GM12878 (cell line): ENCODE data around the gene FASN. TPM values are rescaled to one million over a fixed set of nuclear protein-coding genes. Genes with fewer than 3 reads are reported as not detected.

Source experiments
- ATAC-seq: fragments of 200-7000 bp; cut with Tn5 transposase; 3 replicates; pipeline ENCODE4 v1.9.1; 2020; ENCODE audit warnings: mild to moderate bottlenecking, moderate library complexity
- BruUV-seq: library from RNA; stranded (reverse); fragments of 400-500 nt; replicated peaks from 2 replicates; lab custom pipeline; 2021; lab: Mats Ljungman, UMichigan
- CTCF ChIA-PET: fragments of 300-600 bp; sonication (Branson Sonifier 250); formaldehyde crosslinking; extraction: SDS; loops from one replicate; lab custom pipeline; 2021; ENCODE audit warnings: inconsistent platforms; lab: Yijun Ruan, JAX
- POLR2A ChIA-PET: fragments of 350-600 bp; formaldehyde crosslinking; extraction: SDS; loops from one replicate; lab custom pipeline; 2021; ENCODE audit warnings: inconsistent platforms; lab: Charles Lee
- RAD21 ChIA-PET: fragments of 300-600 bp; sonication (Branson Sonifier 250); formaldehyde crosslinking; loops from one replicate; lab custom pipeline; 2023; ENCODE audit warnings: antibody characterized with exemption; ENCODE audit not compliant: unreplicated experiment; lab: Charles Lee
- SMC1A ChIA-PET: fragments of 300-600 bp; sonication (Branson Sonifier 250); formaldehyde crosslinking; loops from one replicate; lab custom pipeline; 2023; ENCODE audit not compliant: unreplicated experiment, uncharacterized antibody; lab: Charles Lee
- DNase-seq: peaks from one replicate; pipeline ENCODE4 v3.0.0-alpha.2; 2011; ENCODE audit warnings: low read depth, low spot score
- FAIRE-seq: peaks from 3 replicates; lab custom pipeline; 2011; peaks lifted over from hg19 to GRCh38; lab: Jason Lieb, UNC
- H2AFZ ChIP-seq: 2 replicates; pipeline ENCODE4 v1.6.0; 2011; ENCODE audit warnings: low read depth, low read length, control low read depth; ENCODE audit not compliant: control insufficient read depth
- H3K27ac ChIP-seq: 2 replicates; pipeline ENCODE4 v1.5.1; 2011; ENCODE audit warnings: control low read depth; ENCODE audit not compliant: control insufficient read depth, insufficient read depth
- H3K27me3 ChIP-seq, 2 experiments: replicated peaks in 1 of 2; 2 replicates each; pipeline versions ENCODE4 v1.6.0 to v1.6.1; 2011; ENCODE audit warnings: low read length in 1 of 2; ENCODE audit not compliant: control insufficient read depth in 2 of 2, insufficient read depth in 2 of 2
- H3K36me3 ChIP-seq, 2 experiments: 2 replicates each; pipeline ENCODE4 v1.5.1; 2011; ENCODE audit warnings: low read length in 1 of 2; ENCODE audit not compliant: control insufficient read depth in 2 of 2, insufficient read depth in 2 of 2
- H3K4me1 ChIP-seq: 2 replicates; pipeline ENCODE4 v1.6.1; 2011; ENCODE audit warnings: mild to moderate bottlenecking, low read length, moderate library complexity, mixed read lengths; ENCODE audit not compliant: control insufficient read depth, insufficient read depth
- H3K4me2 ChIP-seq: 2 replicates; pipeline ENCODE4 v1.6.0; 2011; ENCODE audit warnings: control low read depth; ENCODE audit not compliant: control insufficient read depth, insufficient read depth
- H3K4me3 ChIP-seq: fragments of 200-600 bp; sonication (generic); 2 replicates; pipeline ENCODE4 v1.5.1; 2016
- H3K79me2 ChIP-seq: 2 replicates; pipeline ENCODE4 v1.6.0; 2011; ENCODE audit warnings: low read length; ENCODE audit not compliant: control insufficient read depth, insufficient read depth
- H3K9ac ChIP-seq: 2 replicates; pipeline ENCODE4 v1.8.0; 2011; ENCODE audit warnings: low read length, control low read depth, mixed read lengths; ENCODE audit not compliant: control insufficient read depth, insufficient read depth
- H3K9me3 ChIP-seq: replicated peaks from 3 replicates; pipeline ENCODE4 v1.5.1; 2011; ENCODE audit warnings: mild to moderate bottlenecking, low read length; ENCODE audit not compliant: control insufficient read depth, insufficient read depth
- H4K20me1 ChIP-seq: 2 replicates; pipeline ENCODE4 v1.6.0; 2011; ENCODE audit not compliant: control insufficient read depth, insufficient read depth
- MLLT1 ChIP-seq: fragments of 450-650 bp; IDR thresholded peaks from 2 replicates; pipeline ENCODE4 v1.6.1; 2016; ENCODE audit warnings: mild to moderate bottlenecking
- NFXL1 ChIP-seq: fragments of 450-650 bp; IDR thresholded peaks from 2 replicates; pipeline ENCODE4 v1.6.1; 2017; ENCODE audit warnings: antibody characterized with exemption, mild to moderate bottlenecking, borderline replicate concordance
- POLR2A ChIP-seq: IDR thresholded peaks from 2 replicates; pipeline ENCODE4 v1.6.1; 2011; ENCODE audit warnings: low read depth, mild to moderate bottlenecking, low read length
- SMARCA5 ChIP-seq: fragments of 450-650 bp; IDR thresholded peaks from 2 replicates; pipeline ENCODE4 v1.6.1; 2017; ENCODE audit warnings: mild to moderate bottlenecking
- WGBS: methylation state at CpG from one replicate; pipeline ENCODE4 v1.1.6; 2016; ENCODE audit warnings: low lambda C conversion rate; ENCODE audit not compliant: insufficient replicate concordance, insufficient coverage; ENCODE audit errors: missing lambda C conversion rate; 5-methylcytosine and 5-hydroxymethylcytosine counted together
- in situ Hi-C: fragments of 300-500 bp; cut with MboI; formaldehyde crosslinking; loops from 9 replicates; pipeline ENCODE4 v1.14.3; 2018; ENCODE audit warnings: mixed read lengths
- intact Hi-C: fragments of 100-400 bp; cut with micrococcal nuclease; formaldehyde crosslinking; loops from one replicate; pipeline ENCODE4 v1.14.2; 2022; ENCODE audit not compliant: unreplicated experiment
- polyA plus RNA-seq, 11 experiments: library from polyadenylated mRNA; depleted of rRNA in 4 of 11; unstranded in 6 of 11; stranded (reverse) in 5 of 11; fragments of >200 nt; fragmentation: Nextera tagmentation in 4 of 11; fragmentation: Illumina TruSeq in 1 of 11; extraction: Ambion mirVana in 4 of 11; extraction: Trizol in 1 of 11; gene quantifications; 1 replicate in 1 of 11; 2 replicates in 10 of 11; pipeline versions ENCODE4 v1.2.1 to v1.2.3, GENCODE V29; 2011 to 2016; ENCODE audit warnings: inconsistent platforms in 2 of 11, missing spikeins in 2 of 11, low read depth in 1 of 11
- total RNA-seq, 4 experiments: library from RNA; depleted of rRNA in 3 of 4; stranded (reverse); fragments of >200 nt in 3 of 4; fragmentation: Illumina TruSeq in 1 of 4; extraction: Trizol in 1 of 4; gene quantifications; 2 replicates each; pipeline versions ENCODE4 v1.2.1 to v1.2.3, GENCODE V29; 2013 to 2021
- TF ChIP-seq, protein P1 (sequence below): IDR thresholded peaks from 2 replicates; pipeline ENCODE4 v1.6.1; 2012; ENCODE audit warnings: mild to moderate bottlenecking, low read depth, low read length
- TF ChIP-seq, protein P2 (sequence below): IDR thresholded peaks from 2 replicates; pipeline ENCODE4 v1.6.1; 2011; ENCODE audit warnings: mild to moderate bottlenecking, low read depth, low read length, moderate library complexity; ENCODE audit not compliant: insufficient replicate concordance

Gene FASN
- total and polyA plus RNA-seq, 10 of the 15 experiments (the other 5 are each of a cell fraction or from before 2014, with no cell fraction given) = 0.19 to 333 (median 30.4) TPM

DNA sequence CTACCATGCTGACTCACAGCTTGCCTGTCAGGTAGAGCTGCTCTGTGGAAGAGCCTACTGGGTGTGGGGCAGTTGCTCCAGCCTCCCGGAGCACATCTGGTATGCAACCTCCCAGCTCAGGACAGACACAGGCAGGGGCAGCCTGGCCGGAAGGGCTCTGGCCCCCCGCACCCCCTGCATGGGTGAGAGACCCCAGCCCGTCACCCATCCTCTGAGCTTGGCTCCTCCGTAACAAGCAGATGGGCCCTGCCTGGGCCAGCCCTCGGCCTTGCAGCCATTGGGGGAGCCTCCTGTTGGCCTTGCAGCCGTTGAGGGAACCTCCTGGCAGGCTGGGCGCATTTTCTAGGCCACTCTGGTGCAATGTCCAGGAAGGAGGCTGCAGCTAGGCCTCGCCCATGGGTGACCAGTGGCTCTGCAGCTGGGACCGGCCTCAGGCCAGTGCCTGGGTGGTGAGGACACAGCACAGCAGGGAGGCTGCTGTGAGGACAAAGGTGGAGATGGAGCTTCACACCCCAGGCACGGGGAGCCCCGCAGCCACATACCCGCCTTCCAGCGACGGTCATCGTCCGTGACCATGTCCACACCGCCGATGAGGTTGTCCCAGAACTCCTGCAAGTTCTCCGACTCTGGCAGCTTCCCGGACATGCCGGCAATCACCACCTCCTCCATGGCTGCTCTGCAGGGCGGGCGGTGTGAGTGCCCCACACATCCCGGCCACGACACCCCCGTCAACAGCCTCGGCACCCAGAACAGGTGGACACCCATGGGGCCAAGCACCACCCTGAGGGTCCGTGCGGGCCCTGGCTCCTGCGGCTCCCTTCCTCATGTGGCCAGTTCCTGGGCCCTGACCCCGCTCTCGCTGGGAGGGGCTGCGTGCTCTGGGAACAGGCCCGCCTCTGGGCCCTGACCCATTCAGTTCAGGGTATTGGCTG, 2.0 kb downstream of the FASN start:
- H3K9ac ChIP-seq = peak overlapping the region; percentile 93
- no TSS peak for BruUV-seq
- no peaks in the 10 kb centered on the region for H3K27me3 ChIP-seq
- ChIA-PET RAD21 (no interaction called here), SMC1A (no interaction called here), CTCF (interaction anchor here (1.3 kb wide), 1 partner anchor 29 kb away, joined by 3 read pairs; no protein-coding TSS in a partner anchor), POLR2A (interaction anchor here (0.5 to 1.1 kb wide), 4 partner anchors 10 to 238 kb away, joined by 3 to 7 read pairs (median 6); no protein-coding TSS in a partner anchor)
- ATAC-seq = no peak
- peaks cover 47% of the 10 kb centered on the region for H3K79me2 ChIP-seq
- H4K20me1 ChIP-seq = no peaks in the 10 kb centered on the region; the same call in 1 of the 2 replicates
- FAIRE-seq = no peak
- peak overlapping the region; percentile 18; the same call in 1 of the 2 replicates for H3K27ac ChIP-seq
- H3K36me3 ChIP-seq = peaks cover 12 to 35% of the 10 kb centered on the region in 2 experiments
- no peak for DNase-seq
- no peak overlapping the region for H2AFZ ChIP-seq
- WGBS = 94% methylated on average over 35 of the region's 35 CpGs
- H3K4me1 ChIP-seq = peaks cover 17% of the 10 kb centered on the region
- peak overlapping the region; percentile 92 for H3K4me3 ChIP-seq
- in situ Hi-C loops (no loop called here), intact Hi-C loops (loop anchor here (5.0 kb wide), 2 partner anchors 44 to 59 kb away; partner anchors contain the start of genes DCXR, GPS1 and RFNG)
- TF ChIP-seq, protein P1, sequence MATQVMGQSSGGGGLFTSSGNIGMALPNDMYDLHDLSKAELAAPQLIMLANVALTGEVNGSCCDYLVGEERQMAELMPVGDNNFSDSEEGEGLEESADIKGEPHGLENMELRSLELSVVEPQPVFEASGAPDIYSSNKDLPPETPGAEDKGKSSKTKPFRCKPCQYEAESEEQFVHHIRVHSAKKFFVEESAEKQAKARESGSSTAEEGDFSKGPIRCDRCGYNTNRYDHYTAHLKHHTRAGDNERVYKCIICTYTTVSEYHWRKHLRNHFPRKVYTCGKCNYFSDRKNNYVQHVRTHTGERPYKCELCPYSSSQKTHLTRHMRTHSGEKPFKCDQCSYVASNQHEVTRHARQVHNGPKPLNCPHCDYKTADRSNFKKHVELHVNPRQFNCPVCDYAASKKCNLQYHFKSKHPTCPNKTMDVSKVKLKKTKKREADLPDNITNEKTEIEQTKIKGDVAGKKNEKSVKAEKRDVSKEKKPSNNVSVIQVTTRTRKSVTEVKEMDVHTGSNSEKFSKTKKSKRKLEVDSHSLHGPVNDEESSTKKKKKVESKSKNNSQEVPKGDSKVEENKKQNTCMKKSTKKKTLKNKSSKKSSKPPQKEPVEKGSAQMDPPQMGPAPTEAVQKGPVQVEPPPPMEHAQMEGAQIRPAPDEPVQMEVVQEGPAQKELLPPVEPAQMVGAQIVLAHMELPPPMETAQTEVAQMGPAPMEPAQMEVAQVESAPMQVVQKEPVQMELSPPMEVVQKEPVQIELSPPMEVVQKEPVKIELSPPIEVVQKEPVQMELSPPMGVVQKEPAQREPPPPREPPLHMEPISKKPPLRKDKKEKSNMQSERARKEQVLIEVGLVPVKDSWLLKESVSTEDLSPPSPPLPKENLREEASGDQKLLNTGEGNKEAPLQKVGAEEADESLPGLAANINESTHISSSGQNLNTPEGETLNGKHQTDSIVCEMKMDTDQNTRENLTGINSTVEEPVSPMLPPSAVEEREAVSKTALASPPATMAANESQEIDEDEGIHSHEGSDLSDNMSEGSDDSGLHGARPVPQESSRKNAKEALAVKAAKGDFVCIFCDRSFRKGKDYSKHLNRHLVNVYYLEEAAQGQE = no peak
- TF ChIP-seq, protein P2, sequence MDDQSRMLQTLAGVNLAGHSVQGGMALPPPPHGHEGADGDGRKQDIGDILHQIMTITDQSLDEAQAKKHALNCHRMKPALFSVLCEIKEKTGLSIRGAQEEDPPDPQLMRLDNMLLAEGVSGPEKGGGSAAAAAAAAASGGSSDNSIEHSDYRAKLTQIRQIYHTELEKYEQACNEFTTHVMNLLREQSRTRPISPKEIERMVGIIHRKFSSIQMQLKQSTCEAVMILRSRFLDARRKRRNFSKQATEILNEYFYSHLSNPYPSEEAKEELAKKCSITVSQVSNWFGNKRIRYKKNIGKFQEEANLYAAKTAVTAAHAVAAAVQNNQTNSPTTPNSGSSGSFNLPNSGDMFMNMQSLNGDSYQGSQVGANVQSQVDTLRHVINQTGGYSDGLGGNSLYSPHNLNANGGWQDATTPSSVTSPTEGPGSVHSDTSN = no peak
- TF ChIP-seq SMARCA5 (no peak), NFXL1 (no peak), MLLT1 (peak; percentile 59), POLR2A (peak; percentile 33; the same call in 1 of the 2 replicates)
- peak overlapping the region; percentile 87 for H3K4me2 ChIP-seq
- H3K9me3 ChIP-seq = no peaks in the 10 kb centered on the region
